ENCODE results near the gene BLM. TPM values are rescaled to one million over a fixed set of nuclear protein-coding genes. Genes with fewer than 3 reads are reported as not detected.

BLM gene
- total RNA-seq, 1 donor from 2014 or later = 1.5 TPM

DNA sequence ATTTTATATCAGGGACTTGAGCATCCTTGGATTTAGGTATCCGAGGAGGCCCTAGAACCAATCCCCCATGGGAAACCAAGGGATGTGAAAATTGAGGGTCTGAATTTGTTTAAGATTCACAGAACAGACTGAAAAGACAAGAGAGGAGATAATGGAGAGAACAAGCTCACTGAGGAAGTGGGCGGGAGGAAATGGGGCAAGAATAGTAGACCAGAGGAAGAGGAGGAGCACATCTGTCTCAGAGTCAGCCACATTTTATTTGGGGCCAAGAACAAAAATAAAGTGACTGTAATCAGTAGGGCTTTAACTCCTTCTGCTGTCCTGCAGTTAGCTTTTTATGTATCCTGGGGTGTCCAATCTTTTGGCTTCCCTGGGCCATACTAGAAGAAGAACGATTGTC lies 63.8 kb downstream of the BLM start:
- intact Hi-C loops (cut with DNase I) = no loop called here
- ATAC-seq (peak; percentile 65), DNase-seq (no peak)
- Histone ChIP-seq H3K9me3 (no peaks in the 10 kb centered on the region), H3K36me3 (no peaks in the 10 kb centered on the region), H3K4me1 (peaks cover 4% of the 10 kb centered on the region), H3K27ac (no peak overlapping the region), H3K27me3 (no peaks in the 10 kb centered on the region), H3K4me3 (no peak overlapping the region)
- TF ChIP-seq, protein P1, sequence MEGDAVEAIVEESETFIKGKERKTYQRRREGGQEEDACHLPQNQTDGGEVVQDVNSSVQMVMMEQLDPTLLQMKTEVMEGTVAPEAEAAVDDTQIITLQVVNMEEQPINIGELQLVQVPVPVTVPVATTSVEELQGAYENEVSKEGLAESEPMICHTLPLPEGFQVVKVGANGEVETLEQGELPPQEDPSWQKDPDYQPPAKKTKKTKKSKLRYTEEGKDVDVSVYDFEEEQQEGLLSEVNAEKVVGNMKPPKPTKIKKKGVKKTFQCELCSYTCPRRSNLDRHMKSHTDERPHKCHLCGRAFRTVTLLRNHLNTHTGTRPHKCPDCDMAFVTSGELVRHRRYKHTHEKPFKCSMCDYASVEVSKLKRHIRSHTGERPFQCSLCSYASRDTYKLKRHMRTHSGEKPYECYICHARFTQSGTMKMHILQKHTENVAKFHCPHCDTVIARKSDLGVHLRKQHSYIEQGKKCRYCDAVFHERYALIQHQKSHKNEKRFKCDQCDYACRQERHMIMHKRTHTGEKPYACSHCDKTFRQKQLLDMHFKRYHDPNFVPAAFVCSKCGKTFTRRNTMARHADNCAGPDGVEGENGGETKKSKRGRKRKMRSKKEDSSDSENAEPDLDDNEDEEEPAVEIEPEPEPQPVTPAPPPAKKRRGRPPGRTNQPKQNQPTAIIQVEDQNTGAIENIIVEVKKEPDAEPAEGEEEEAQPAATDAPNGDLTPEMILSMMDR (IDR thresholded peaks at IDR 0.05) = no peak

DNA sequence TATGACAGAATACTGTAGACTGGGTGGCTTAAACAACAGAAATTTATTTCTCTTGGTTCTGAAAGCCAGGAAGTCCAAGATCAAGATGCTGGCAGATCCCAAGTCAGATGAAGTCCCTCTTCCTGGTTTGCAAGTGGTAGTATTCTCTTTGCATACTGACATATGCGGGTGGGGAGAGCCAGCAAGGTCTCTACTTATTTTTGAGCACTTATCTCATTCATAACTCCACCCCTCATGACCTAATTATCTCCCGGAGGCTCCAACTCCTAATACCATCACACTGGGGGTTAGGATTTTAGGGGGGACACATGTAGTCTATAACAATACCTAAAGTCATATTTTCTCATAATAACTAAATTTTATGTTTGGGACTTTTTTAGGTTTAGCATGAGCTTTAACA lies 65.3 kb downstream of the BLM start:
- Histone ChIP-seq H3K27me3 (no peaks in the 10 kb centered on the region), H3K9me3 (no peaks in the 10 kb centered on the region), H3K36me3 (no peaks in the 10 kb centered on the region), H3K27ac (no peak overlapping the region), H3K4me1 (peaks cover 4% of the 10 kb centered on the region), H3K4me3 (no peak overlapping the region)
- no peak for DNase-seq
- TF ChIP-seq, protein P1 (IDR thresholded peaks at IDR 0.05) = no peak
- no peak for ATAC-seq
- intact Hi-C loops (cut with DNase I) = no loop called here

DNA sequence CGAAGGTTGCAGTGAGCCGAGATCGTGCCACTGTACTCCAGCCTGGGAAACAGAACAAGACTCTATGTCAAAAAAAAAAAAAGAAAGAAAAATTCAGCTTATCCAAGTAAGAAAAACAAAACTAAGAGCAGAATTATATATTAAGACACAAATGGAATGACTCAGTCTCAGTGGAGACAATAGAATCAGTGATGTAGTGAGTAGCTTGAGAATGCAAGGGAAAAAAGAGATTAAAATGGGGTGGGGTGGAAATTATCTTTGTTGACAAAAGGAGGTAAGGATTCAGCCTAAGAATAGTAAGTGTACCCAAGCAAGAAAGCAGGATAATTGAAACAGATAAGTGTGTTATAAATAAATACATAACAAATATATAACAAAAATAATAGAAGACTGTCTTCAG lies 70.7 kb downstream of the BLM start:
- H3K27me3 ChIP-seq = no peaks in the 10 kb centered on the region
- no peak overlapping the region for H3K27ac ChIP-seq
- no peak overlapping the region for H3K4me3 ChIP-seq
- no peaks in the 10 kb centered on the region for H3K4me1 ChIP-seq
- intact Hi-C loops (cut with DNase I) = no loop called here
- no peaks in the 10 kb centered on the region for H3K36me3 ChIP-seq
- no peak for ATAC-seq
- no peak for DNase-seq
- H3K9me3 ChIP-seq = no peaks in the 10 kb centered on the region
- TF ChIP-seq, protein P1 (IDR thresholded peaks at IDR 0.05) = no peak

DNA sequence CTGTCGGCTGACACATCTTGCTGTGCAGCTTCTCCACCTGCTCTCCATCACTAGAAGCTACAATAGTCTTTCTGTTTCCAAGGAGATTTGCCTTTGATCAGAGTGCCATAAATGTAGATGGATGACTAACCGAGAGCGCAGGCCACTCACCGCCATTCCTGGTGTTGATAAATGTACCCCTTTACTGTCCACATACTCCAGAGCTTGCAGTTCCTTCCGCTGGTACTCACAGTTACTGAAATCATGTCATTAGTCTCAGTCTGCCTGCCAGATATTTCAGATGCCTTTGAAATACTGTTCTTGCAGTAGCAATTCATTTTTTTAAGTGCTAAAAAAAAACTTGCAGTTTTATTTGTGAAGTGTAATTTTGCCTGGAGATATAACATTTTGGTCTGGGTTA lies 72.3 kb downstream of the BLM start:
- no peaks in the 10 kb centered on the region for H3K27me3 ChIP-seq
- no peaks in the 10 kb centered on the region for H3K36me3 ChIP-seq
- intact Hi-C loops (cut with DNase I) = no loop called here
- H3K4me3 ChIP-seq = no peak overlapping the region
- DNase-seq (no peak), ATAC-seq (no peak)
- no peaks in the 10 kb centered on the region for H3K9me3 ChIP-seq
- no peaks in the 10 kb centered on the region for H3K4me1 ChIP-seq
- H3K27ac ChIP-seq = no peak overlapping the region
- TF ChIP-seq, protein P1 (IDR thresholded peaks at IDR 0.05) = no peak

DNA sequence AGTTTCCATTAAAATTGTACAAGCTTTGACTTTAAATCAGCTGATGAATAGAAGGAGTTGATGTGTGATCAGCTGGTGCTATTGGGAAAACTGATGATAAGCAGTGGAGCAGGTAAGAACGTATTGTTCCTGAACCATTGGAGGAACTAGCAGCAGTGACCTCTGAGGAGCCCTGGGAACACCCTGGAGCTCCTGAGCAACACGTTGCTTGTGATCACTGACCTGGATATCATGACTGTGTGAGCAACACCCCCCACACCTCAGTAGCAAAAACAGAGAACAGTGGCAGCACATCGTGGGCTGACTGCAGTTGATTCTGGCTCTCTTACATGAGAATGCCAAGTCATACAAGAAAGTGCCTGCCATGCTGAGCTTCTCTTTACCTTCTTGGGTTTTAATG lies 72.9 kb downstream of the BLM start:
- TF ChIP-seq, protein P1 (IDR thresholded peaks at IDR 0.05) = no peak
- ATAC-seq (no peak), DNase-seq (no peak)
- H3K9me3 ChIP-seq = no peaks in the 10 kb centered on the region
- no peaks in the 10 kb centered on the region for H3K36me3 ChIP-seq
- H3K4me1 ChIP-seq = no peaks in the 10 kb centered on the region
- no peaks in the 10 kb centered on the region for H3K27me3 ChIP-seq
- H3K4me3 ChIP-seq = no peak overlapping the region
- intact Hi-C loops (cut with DNase I) = no loop called here
- H3K27ac ChIP-seq = no peak overlapping the region

DNA sequence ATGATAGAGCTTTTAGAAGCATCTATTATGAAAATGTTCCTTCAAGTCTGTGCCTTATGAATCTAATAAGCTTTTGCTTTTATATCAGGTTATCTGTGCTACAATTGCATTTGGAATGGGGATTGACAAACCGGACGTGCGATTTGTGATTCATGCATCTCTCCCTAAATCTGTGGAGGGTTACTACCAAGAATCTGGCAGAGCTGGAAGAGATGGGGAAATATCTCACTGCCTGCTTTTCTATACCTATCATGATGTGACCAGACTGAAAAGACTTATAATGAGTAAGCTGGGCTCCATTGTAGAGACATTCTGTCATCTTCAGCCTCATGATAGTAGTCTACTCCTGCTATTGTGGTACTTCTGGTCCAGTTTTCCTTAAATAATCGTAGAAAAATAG lies 73.4 kb downstream of the BLM start:
- TF ChIP-seq, protein P1 (IDR thresholded peaks at IDR 0.05) = no peak
- no peak for ATAC-seq
- Histone ChIP-seq H3K36me3 (no peaks in the 10 kb centered on the region), H3K4me1 (no peaks in the 10 kb centered on the region), H3K27me3 (no peaks in the 10 kb centered on the region), H3K9me3 (no peaks in the 10 kb centered on the region), H3K4me3 (no peak overlapping the region), H3K27ac (no peak overlapping the region)
- intact Hi-C loops (cut with DNase I) = no loop called here
- DNase-seq = no peak
